GM12878 (cell line): ENCODE results near the gene TMCO6. TPM values are rescaled to one million over a fixed set of nuclear protein-coding genes. Genes with fewer than 3 reads are reported as not detected.

Experiments
- ATAC-seq: fragments of 200-7000 bp; cut with Tn5 transposase; 3 replicates; pipeline ENCODE4 v1.9.1; 2020; ENCODE audit warnings: mild to moderate bottlenecking, moderate library complexity
- BruUV-seq: library from RNA; stranded (reverse); fragments of 400-500 nt; replicated peaks from 2 replicates; lab custom pipeline; 2021; lab: Mats Ljungman, UMichigan
- CTCF ChIA-PET: fragments of 300-600 bp; sonication (Branson Sonifier 250); formaldehyde crosslinking; extraction: SDS; loops from one replicate; lab custom pipeline; 2021; ENCODE audit warnings: inconsistent platforms; lab: Yijun Ruan, JAX
- POLR2A ChIA-PET: fragments of 350-600 bp; formaldehyde crosslinking; extraction: SDS; loops from one replicate; lab custom pipeline; 2021; ENCODE audit warnings: inconsistent platforms; lab: Charles Lee
- RAD21 ChIA-PET: fragments of 300-600 bp; sonication (Branson Sonifier 250); formaldehyde crosslinking; loops from one replicate; lab custom pipeline; 2023; ENCODE audit warnings: antibody characterized with exemption; ENCODE audit not compliant: unreplicated experiment; lab: Charles Lee
- SMC1A ChIA-PET: fragments of 300-600 bp; sonication (Branson Sonifier 250); formaldehyde crosslinking; loops from one replicate; lab custom pipeline; 2023; ENCODE audit not compliant: unreplicated experiment, uncharacterized antibody; lab: Charles Lee
- DNase-seq: peaks from one replicate; pipeline ENCODE4 v3.0.0-alpha.2; 2011; ENCODE audit warnings: low read depth, low spot score
- FAIRE-seq: peaks from 3 replicates; lab custom pipeline; 2011; peaks lifted over from hg19 to GRCh38; lab: Jason Lieb, UNC
- H2AFZ ChIP-seq: 2 replicates; pipeline ENCODE4 v1.6.0; 2011; ENCODE audit warnings: low read depth, low read length, control low read depth; ENCODE audit not compliant: control insufficient read depth
- H3K27ac ChIP-seq: 2 replicates; pipeline ENCODE4 v1.5.1; 2011; ENCODE audit warnings: control low read depth; ENCODE audit not compliant: control insufficient read depth, insufficient read depth
- H3K27me3 ChIP-seq, 2 experiments: replicated peaks in 1 of 2; 2 replicates each; pipeline versions ENCODE4 v1.6.0 to v1.6.1; 2011; ENCODE audit warnings: low read length in 1 of 2; ENCODE audit not compliant: control insufficient read depth in 2 of 2, insufficient read depth in 2 of 2
- H3K36me3 ChIP-seq, 2 experiments: 2 replicates each; pipeline ENCODE4 v1.5.1; 2011; ENCODE audit warnings: low read length in 1 of 2; ENCODE audit not compliant: control insufficient read depth in 2 of 2, insufficient read depth in 2 of 2
- H3K4me1 ChIP-seq: 2 replicates; pipeline ENCODE4 v1.6.1; 2011; ENCODE audit warnings: mild to moderate bottlenecking, low read length, moderate library complexity, mixed read lengths; ENCODE audit not compliant: control insufficient read depth, insufficient read depth
- H3K4me2 ChIP-seq: 2 replicates; pipeline ENCODE4 v1.6.0; 2011; ENCODE audit warnings: control low read depth; ENCODE audit not compliant: control insufficient read depth, insufficient read depth
- H3K4me3 ChIP-seq: fragments of 200-600 bp; sonication (generic); 2 replicates; pipeline ENCODE4 v1.5.1; 2016
- H3K79me2 ChIP-seq: 2 replicates; pipeline ENCODE4 v1.6.0; 2011; ENCODE audit warnings: low read length; ENCODE audit not compliant: control insufficient read depth, insufficient read depth
- H3K9ac ChIP-seq: 2 replicates; pipeline ENCODE4 v1.8.0; 2011; ENCODE audit warnings: low read length, control low read depth, mixed read lengths; ENCODE audit not compliant: control insufficient read depth, insufficient read depth
- H3K9me3 ChIP-seq: replicated peaks from 3 replicates; pipeline ENCODE4 v1.5.1; 2011; ENCODE audit warnings: mild to moderate bottlenecking, low read length; ENCODE audit not compliant: control insufficient read depth, insufficient read depth
- H4K20me1 ChIP-seq: 2 replicates; pipeline ENCODE4 v1.6.0; 2011; ENCODE audit not compliant: control insufficient read depth, insufficient read depth
- CBFB ChIP-seq: IDR thresholded peaks from 2 replicates; pipeline ENCODE4 v1.6.1; 2016; ENCODE audit warnings: antibody characterized with exemption, low read depth
- CBX3 ChIP-seq: fragments of 200-600 bp; sonication (generic); IDR thresholded peaks from 2 replicates; pipeline ENCODE4 v1.6.1; 2016; ENCODE audit warnings: low read depth, borderline replicate concordance
- NBN ChIP-seq: fragments of 450-650 bp; IDR thresholded peaks from 2 replicates; pipeline ENCODE4 v1.6.1; 2016
- NR2C2 ChIP-seq: IDR thresholded peaks from 2 replicates; pipeline ENCODE4 v1.6.1; 2011; ENCODE audit warnings: borderline replicate concordance, low read depth; ENCODE audit not compliant: control insufficient read depth, insufficient read length
- SMC3 ChIP-seq: IDR thresholded peaks from 2 replicates; pipeline ENCODE4 v1.6.1; 2011; ENCODE audit warnings: low read length, improper control_type of control experiment, borderline replicate concordance
- STAT1 ChIP-seq: fragments of 450-650 bp; conservative IDR thresholded peaks from 2 replicates; pipeline ENCODE4 v1.6.1; 2014; ENCODE audit warnings: antibody characterized with exemption, mild to moderate bottlenecking
- TCF3 ChIP-seq: IDR thresholded peaks from 2 replicates; pipeline ENCODE4 v1.6.1; 2012; ENCODE audit warnings: low read depth, mild to moderate bottlenecking, low read length, borderline replicate concordance; ENCODE audit not compliant: insufficient read depth
- YBX1 ChIP-seq: fragments of 450-650 bp; IDR thresholded peaks from 2 replicates; pipeline ENCODE4 v1.6.1; 2016; ENCODE audit warnings: antibody characterized with exemption
- WGBS: methylation state at CpG from one replicate; pipeline ENCODE4 v1.1.6; 2016; ENCODE audit warnings: low lambda C conversion rate; ENCODE audit not compliant: insufficient replicate concordance, insufficient coverage; ENCODE audit errors: missing lambda C conversion rate; 5-methylcytosine and 5-hydroxymethylcytosine counted together
- in situ Hi-C: fragments of 300-500 bp; cut with MboI; formaldehyde crosslinking; loops from 9 replicates; pipeline ENCODE4 v1.14.3; 2018; ENCODE audit warnings: mixed read lengths
- intact Hi-C: fragments of 100-400 bp; cut with micrococcal nuclease; formaldehyde crosslinking; loops from one replicate; pipeline ENCODE4 v1.14.2; 2022; ENCODE audit not compliant: unreplicated experiment
- polyA plus RNA-seq, 11 experiments: library from polyadenylated mRNA; depleted of rRNA in 4 of 11; unstranded in 6 of 11; stranded (reverse) in 5 of 11; fragments of >200 nt; fragmentation: Nextera tagmentation in 4 of 11; fragmentation: Illumina TruSeq in 1 of 11; extraction: Ambion mirVana in 4 of 11; extraction: Trizol in 1 of 11; gene quantifications; 1 replicate in 1 of 11; 2 replicates in 10 of 11; pipeline versions ENCODE4 v1.2.1 to v1.2.3, GENCODE V29; 2011 to 2016; ENCODE audit warnings: inconsistent platforms in 2 of 11, missing spikeins in 2 of 11, low read depth in 1 of 11
- total RNA-seq, 4 experiments: library from RNA; depleted of rRNA in 3 of 4; stranded (reverse); fragments of >200 nt in 3 of 4; fragmentation: Illumina TruSeq in 1 of 4; extraction: Trizol in 1 of 4; gene quantifications; 2 replicates each; pipeline versions ENCODE4 v1.2.1 to v1.2.3, GENCODE V29; 2013 to 2021
- TF ChIP-seq, protein P1 (sequence below): fragments of 450-650 bp; IDR thresholded peaks from 2 replicates; pipeline ENCODE4 v1.6.1; 2018; ENCODE audit warnings: mild to moderate bottlenecking, low read depth, moderate library complexity; ENCODE audit not compliant: partially characterized antibody
- TF ChIP-seq, protein P2 (sequence below): fragments of 450-650 bp; formaldehyde crosslinking; IDR thresholded peaks from 2 replicates; pipeline ENCODE4 v1.4.0; 2020; ENCODE audit warnings: mild to moderate bottlenecking, moderate library complexity

The TMCO6 gene
- total and polyA plus RNA-seq, 10 of the 15 experiments (the other 5 are each of a cell fraction or from before 2014, with no cell fraction given), result 4.1 to 21.6 (median 11.7) TPM

DNA sequence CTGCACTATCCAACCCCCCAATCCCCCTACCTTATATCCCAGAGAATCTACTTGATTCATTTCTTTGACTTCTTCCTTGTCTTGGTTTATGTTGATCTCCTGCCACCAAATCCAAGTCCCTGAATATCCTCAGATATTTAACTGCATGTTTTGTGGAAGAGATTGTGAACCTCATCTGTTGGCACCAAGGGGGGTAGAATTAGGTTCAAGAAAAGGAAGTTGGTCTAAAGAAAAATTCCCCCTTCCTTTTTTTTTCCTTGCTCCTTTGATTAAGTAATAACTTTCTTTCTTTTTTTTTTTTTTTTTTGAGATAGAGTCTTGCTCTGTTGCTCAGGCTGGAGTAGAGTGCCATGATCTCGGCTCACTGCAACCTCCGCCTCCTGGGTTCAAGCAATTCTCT, 5.8 kb upstream of the TMCO6 start:
- Histone ChIP-seq H3K27ac (no peak overlapping the region), H3K27me3 (peaks cover 3 to 4% of the 10 kb centered on the region in 2 experiments; a peak in 2 of 4 replicates), H3K9me3 (no peaks in the 10 kb centered on the region; the same call in 2 of the 3 replicates), H4K20me1 (no peaks in the 10 kb centered on the region), H3K4me1 (peaks cover 13% of the 10 kb centered on the region), H3K4me2 (peak overlapping the region; percentile 99; the same call in 1 of the 2 replicates), H2AFZ (no peak overlapping the region), H3K79me2 (no peaks in the 10 kb centered on the region), H3K4me3 (no peak overlapping the region), H3K9ac (no peak overlapping the region), H3K36me3 (no peaks in the 10 kb centered on the region)
- intact Hi-C loops (no loop called here), in situ Hi-C loops (no loop called here)
- ChIA-PET CTCF (interaction anchor here (1.2 to 3.8 kb wide), 2 partner anchors 260 to 261 kb away, joined by 13 to 44 read pairs; no protein-coding TSS in a partner anchor), RAD21 (interaction anchor here (1.0 to 2.0 kb wide), 4 partner anchors 64 to 261 kb away, joined by 3 to 12 read pairs (median 3); no protein-coding TSS in a partner anchor), POLR2A (no interaction called here), SMC1A (interaction anchor here (2.2 kb wide), 1 partner anchor 87 kb away, joined by 6 read pairs; the partner anchor contains the start of gene EIF4EBP3)
- TF ChIP-seq, protein P1, sequence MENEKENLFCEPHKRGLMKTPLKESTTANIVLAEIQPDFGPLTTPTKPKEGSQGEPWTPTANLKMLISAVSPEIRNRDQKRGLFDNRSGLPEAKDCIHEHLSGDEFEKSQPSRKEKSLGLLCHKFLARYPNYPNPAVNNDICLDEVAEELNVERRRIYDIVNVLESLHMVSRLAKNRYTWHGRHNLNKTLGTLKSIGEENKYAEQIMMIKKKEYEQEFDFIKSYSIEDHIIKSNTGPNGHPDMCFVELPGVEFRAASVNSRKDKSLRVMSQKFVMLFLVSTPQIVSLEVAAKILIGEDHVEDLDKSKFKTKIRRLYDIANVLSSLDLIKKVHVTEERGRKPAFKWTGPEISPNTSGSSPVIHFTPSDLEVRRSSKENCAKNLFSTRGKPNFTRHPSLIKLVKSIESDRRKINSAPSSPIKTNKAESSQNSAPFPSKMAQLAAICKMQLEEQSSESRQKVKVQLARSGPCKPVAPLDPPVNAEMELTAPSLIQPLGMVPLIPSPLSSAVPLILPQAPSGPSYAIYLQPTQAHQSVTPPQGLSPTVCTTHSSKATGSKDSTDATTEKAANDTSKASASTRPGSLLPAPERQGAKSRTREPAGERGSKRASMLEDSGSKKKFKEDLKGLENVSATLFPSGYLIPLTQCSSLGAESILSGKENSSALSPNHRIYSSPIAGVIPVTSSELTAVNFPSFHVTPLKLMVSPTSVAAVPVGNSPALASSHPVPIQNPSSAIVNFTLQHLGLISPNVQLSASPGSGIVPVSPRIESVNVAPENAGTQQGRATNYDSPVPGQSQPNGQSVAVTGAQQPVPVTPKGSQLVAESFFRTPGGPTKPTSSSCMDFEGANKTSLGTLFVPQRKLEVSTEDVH, result no peak
- DNase-seq (no peak), ATAC-seq (no peak), FAIRE-seq (no peak)
- no TSS peak for BruUV-seq
- WGBS, result 100% methylated on average over 1 of the region's 2 CpGs

DNA sequence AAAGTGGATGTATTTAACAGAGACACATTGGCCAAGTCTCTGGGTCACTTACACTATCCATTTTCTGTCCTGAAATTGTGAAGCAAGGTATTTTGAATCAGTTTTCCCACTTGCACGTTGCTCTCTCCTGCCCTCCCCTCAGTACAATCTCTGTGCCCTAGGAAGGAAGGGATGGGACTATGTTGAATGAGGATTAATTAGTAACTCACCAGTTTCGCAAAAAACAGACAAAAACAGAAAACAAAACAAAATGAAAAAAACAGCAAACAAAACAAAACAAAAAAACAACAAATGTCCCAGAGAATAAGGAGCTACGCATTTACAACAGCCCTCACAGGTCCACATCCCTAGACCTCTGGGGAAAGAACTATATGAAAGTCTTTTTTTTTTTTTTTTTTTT, 5.1 kb upstream of the TMCO6 start:
- no peaks in the 10 kb centered on the region for H4K20me1 ChIP-seq
- POLR2A ChIA-PET, result no interaction called here
- no peak for FAIRE-seq
- RAD21 ChIA-PET, result interaction anchor here (0.7 to 2.0 kb wide), 5 partner anchors 70 to 280 kb away, joined by 3 to 12 read pairs (median 3); no protein-coding TSS in a partner anchor
- WGBS, result 91% methylated on average over 3 of the region's 3 CpGs
- DNase-seq, result no peak
- in situ Hi-C loops, result no loop called here
- peaks cover 13% of the 10 kb centered on the region for H3K4me1 ChIP-seq
- no peaks in the 10 kb centered on the region for H3K9me3 ChIP-seq
- SMC1A ChIA-PET, result interaction anchor here (0.6 to 2.9 kb wide), 8 partner anchors 65 to 261 kb away, joined by 3 to 13 read pairs (median 5); partner anchors contain the start of genes EIF4EBP3 and SRA1
- intact Hi-C loops, result loop anchor here (2.0 kb wide), 1 partner anchor 261 kb away; no protein-coding TSS in a partner anchor
- no TSS peak for BruUV-seq
- H3K36me3 ChIP-seq, result no peaks in the 10 kb centered on the region
- no peak overlapping the region for H3K4me3 ChIP-seq
- CTCF ChIA-PET, result interaction anchor here (0.6 to 3.8 kb wide), 11 partner anchors 13 to 1664 kb away, joined by 3 to 44 read pairs (median 5); partner anchors contain the start of genes HARS1, HARS2, IK and NDUFA2
- H2AFZ ChIP-seq, result no peak overlapping the region
- no peak overlapping the region for H3K27ac ChIP-seq
- H3K4me2 ChIP-seq, result no peak overlapping the region
- no peak for ATAC-seq
- peaks cover 3 to 4% of the 10 kb centered on the region in 2 experiments; a peak in 2 of 4 replicates for H3K27me3 ChIP-seq
- H3K9ac ChIP-seq, result no peak overlapping the region
- no peaks in the 10 kb centered on the region for H3K79me2 ChIP-seq
- TF ChIP-seq NBN (no peak), TCF3 (no peak), CBFB (no peak), SMC3 (no peak), YBX1 (no peak), NR2C2 (no peak), STAT1 (no peak), CBX3 (no peak)
- TF ChIP-seq, protein P2, sequence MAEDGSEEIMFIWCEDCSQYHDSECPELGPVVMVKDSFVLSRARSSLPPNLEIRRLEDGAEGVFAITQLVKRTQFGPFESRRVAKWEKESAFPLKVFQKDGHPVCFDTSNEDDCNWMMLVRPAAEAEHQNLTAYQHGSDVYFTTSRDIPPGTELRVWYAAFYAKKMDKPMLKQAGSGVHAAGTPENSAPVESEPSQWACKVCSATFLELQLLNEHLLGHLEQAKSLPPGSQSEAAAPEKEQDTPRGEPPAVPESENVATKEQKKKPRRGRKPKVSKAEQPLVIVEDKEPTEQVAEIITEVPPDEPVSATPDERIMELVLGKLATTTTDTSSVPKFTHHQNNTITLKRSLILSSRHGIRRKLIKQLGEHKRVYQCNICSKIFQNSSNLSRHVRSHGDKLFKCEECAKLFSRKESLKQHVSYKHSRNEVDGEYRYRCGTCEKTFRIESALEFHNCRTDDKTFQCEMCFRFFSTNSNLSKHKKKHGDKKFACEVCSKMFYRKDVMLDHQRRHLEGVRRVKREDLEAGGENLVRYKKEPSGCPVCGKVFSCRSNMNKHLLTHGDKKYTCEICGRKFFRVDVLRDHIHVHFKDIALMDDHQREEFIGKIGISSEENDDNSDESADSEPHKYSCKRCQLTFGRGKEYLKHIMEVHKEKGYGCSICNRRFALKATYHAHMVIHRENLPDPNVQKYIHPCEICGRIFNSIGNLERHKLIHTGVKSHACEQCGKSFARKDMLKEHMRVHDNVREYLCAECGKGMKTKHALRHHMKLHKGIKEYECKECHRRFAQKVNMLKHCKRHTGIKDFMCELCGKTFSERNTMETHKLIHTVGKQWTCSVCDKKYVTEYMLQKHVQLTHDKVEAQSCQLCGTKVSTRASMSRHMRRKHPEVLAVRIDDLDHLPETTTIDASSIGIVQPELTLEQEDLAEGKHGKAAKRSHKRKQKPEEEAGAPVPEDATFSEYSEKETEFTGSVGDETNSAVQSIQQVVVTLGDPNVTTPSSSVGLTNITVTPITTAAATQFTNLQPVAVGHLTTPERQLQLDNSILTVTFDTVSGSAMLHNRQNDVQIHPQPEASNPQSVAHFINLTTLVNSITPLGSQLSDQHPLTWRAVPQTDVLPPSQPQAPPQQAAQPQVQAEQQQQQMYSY (CRISPR knock-in tag), result no peak
